ENCODE data around the gene SHH.

- TF ChIP-seq CTCF (conservative IDR thresholded peaks at IDR 0.05 in 1 of 2, IDR thresholded peaks at IDR 0.05 in 1 of 2; ENCODE audit: low read depth in 1 of 2, low read length in 2 of 2) (no peak), EZH2 (IDR thresholded peaks at IDR 0.05; ENCODE audit: low read length, missing control alignments) (no peak)
Measured at GRCh38 chr7:155799514-155799913, 12.7 kb downstream of the SHH start.
